Activated CD8-positive, alpha-beta memory T cell treated with anti-CD3 and anti-CD28 coated beads for 4 hours (primary cell): ENCODE data around the gene HMGXB3.
A peak's percentile ranks its signal among the peaks of the same experiment; 100 is the strongest.

Experiments used
- DNase-seq, 2 donors: peaks; one replicate each; pipeline ENCODE4 v3.0.0-alpha.2; 2020; ENCODE audit warnings: low read depth in 2 of 2

HMGXB3 gene

GRCh38 chr5:150000256-150000989 is at the start of gene HMGXB3, which contains the start of gene TIGD6:
Gene HMGXB3, plus strand, starts transcription at chr5:150000739. Its CDS starts 4,114 bp downstream, at chr5:150004853.
Gene TIGD6, minus strand, starts transcription at chr5:150000654. Its CDS starts 4,306 bp downstream, at chr5:149996348.
- DNase-seq = peak; percentile 69 to 79

GRCh38 chr5:149951138-149951749 is 49.3 kb upstream of the HMGXB3 start:
- DNase-seq = no peak

GRCh38 chr5:149953436-149954121 is 47.0 kb upstream of the HMGXB3 start:
- no peak for DNase-seq

DNA sequence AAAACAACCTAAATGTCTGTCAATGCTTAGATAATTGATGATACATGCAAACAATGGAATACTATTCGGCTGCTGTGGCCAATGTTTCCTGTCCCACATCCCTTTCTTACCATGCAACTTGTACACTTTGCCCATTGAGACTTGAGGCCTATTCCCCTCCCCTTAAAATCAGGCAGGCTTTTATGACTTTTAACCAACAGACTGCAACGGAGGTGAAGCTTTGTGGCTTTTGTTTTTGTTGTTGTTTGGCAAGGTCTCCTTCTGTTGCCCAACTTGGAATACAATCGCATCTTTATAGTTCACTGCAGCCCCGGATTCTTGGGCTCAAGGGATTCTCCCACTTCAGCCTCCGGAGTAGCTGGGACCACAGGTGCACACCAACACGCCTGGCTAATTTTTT is 45.7 kb upstream of the HMGXB3 start:
- DNase-seq = no peak

DNA sequence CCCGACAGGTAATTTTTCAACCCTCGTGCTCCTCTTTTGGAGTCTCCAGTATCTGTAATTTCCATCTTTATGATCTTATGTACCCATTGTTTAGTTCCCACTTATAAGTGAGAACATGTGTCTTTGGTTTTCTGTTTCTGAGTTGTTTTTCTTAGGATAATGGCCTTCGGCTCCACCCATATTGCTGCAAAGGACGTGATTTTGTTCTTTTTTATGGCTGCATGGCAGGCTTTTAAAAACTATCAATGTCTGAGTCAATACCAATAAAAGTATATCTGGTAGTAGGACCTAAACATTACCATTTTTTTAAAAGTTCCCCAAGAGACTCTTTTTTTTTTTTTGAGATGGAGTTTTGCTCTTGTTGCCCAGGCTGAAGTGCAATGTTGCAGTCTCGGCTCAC is 43.9 kb upstream of the HMGXB3 start:
- DNase-seq = no peak

GRCh38 chr5:149957855-149958254 is 42.7 kb upstream of the HMGXB3 start:
- DNase-seq = no peak

GRCh38 chr5:149959406-149960236 is 40.9 kb upstream of the HMGXB3 start:
- DNase-seq = peak; percentile 5 to 35

DNA sequence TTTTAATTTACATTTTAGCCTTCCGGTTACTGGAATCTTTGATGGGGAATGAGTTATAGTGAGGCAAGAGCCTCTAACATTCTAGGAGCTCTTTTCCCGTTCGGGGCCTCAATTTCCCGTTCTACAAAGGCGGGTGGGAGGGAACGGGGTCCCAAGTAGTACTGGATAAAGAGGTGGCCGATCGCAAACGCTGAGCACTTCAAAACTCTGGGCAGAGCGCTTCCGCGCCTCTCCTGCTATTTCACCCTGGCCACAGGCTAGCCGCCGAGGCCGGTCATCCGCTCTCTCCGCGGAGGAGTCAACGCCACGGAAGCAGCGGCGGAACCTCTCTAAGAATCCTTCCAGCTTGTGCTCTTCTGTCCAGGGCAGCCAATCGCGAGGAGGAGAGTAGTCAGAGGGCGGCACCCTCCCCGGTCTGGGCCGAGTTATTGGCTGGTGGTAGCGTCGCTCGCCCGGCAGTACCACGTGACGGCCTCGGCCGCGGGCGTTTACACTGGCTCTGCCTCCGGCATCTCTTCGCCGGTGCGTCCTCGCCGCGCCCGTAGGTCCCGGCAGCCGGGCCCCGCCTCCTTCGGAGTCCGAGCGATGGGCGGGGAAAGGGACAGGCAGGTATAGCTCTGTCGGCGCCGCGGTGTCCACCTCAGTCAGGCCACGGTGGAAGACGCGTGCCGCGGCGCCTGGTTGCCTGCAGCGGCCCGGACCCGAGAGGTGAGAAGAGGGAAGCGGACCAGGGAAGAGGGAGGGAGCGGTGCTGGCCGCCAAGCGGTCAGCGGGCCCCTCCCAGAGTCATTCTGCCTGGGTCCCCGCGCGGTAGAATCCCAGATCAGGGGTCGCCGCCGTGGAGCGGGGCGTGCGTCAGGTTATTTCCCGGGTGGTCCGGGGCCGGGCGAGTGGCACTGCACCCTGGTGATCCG is 40.0 kb upstream of the HMGXB3 start, which contains the start of gene SLC26A2:
Gene SLC26A2 (plus strand): TSS at position 487 of the 914 bp plus-strand sequence. CDS start 16,895 bp downstream, outside the sequence.
- peak; percentile 86 to 90 for DNase-seq

- DNase-seq = no peak
Observed at GRCh38 chr5:149961186-149961685, 39.3 kb upstream of the HMGXB3 start.

- no peak for DNase-seq
Observed at GRCh38 chr5:149961957-149962409, 38.6 kb upstream of the HMGXB3 start.

DNA sequence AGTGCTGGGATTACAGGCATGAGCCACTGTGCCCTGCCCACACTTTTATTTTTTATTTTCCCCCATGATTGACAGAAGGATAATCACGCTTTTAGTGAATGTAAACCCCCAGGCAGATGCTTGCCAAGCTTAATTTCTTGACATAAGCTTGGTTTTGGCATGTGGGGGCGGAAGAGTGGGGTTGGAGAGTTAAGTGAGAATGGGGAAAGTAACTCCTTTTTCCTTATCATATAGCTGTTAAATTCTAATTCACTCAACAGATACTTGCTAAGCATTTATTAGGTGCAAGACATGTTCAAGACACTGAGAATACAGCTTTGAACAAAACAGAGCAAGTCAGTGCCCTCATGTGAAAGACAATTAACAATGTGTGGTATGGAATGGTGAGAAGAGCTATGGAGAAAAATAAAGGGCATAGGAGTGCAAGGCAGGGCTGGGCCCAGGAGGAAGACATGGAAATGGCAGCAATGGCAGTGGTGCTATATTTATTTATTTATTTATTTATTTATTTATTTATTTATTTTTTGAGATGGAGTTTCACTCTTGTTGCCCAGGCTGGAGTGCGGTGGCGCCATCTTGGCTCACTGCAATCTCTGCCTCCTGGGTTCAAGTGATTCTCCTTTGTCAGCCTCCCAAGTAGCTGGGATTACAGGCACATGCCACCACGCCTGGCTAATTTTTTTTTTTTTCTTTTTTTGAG is 37.8 kb upstream of the HMGXB3 start:
- no peak for DNase-seq

GRCh38 chr5:149963729-149964128 is 36.8 kb upstream of the HMGXB3 start:
- DNase-seq = no peak

DNA sequence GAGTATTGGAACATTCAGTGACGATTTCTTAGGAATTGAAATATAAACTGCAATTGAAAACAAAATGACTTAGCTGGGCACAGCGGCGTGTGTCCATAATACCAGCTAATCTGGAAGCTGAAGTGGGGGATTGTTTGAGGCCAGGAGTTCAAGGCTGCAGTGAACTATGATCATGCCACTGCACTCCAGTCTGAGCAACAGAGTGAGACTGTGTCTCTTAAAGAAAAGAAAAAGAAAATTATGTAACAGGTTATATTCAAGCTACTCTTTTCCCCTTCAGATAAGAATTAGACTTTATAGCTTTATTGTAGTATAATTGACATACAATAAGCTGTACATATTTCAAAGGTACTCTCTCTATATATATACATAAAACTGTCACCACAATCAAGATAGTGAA is 33.6 kb upstream of the HMGXB3 start:
- DNase-seq = no peak

- DNase-seq = no peak
Observed at GRCh38 chr5:149969181-149969930, 31.2 kb upstream of the HMGXB3 start.

DNA sequence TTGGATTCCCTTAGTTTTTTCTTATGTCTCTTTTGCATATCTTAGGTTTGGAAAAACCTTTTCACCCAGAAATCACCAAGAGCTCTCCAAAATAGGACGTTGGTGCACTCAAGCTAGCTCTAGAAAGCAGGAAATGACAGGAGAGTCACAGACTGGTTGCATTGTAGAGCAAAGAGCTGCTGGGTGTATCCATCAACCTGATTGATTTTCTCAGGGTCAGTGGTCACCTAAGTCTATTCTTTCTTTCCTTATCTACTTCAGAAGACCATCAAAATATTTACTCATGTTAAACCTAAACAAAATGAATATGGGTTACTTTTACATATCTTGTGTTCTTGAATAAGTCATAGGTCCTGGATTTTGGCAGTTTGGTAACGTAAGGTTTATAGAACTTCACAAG is 25.1 kb upstream of the HMGXB3 start:
- DNase-seq = no peak

DNA sequence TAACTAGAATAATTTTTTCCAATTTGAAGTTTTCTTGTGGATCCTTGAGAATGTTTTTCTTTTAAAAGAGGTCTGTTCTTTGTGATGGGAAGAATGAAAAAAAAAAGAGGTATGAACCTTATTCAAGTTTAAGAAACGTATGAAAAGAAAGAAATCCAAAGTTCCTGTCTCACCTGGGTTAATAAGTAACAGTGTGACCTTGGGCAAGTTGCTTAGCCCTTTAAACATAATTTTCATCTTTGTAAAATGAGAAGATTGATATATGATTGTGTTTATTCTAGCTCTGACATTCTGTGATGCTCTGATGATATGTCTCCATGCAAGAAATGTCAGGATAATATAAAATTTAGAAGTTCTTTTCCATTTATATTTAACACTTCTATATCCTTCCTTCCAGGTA is 20.6 kb upstream of the HMGXB3 start:
- no peak for DNase-seq

DNA sequence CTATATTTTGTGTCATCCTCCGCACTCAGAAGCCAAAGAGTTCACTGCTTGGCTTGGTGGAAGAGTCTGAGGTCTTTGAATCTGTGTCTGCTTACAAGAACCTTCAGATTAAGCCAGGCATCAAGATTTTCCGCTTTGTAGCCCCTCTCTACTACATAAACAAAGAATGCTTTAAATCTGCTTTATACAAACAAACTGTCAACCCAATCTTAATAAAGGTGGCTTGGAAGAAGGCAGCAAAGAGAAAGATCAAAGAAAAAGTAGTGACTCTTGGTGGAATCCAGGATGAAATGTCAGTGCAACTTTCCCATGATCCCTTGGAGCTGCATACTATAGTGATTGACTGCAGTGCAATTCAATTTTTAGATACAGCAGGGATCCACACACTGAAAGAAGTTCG is 19.3 kb upstream of the HMGXB3 start:
- no peak for DNase-seq

GRCh38 chr5:149982505-149982904 is 18.0 kb upstream of the HMGXB3 start:
- no peak for DNase-seq

DNA sequence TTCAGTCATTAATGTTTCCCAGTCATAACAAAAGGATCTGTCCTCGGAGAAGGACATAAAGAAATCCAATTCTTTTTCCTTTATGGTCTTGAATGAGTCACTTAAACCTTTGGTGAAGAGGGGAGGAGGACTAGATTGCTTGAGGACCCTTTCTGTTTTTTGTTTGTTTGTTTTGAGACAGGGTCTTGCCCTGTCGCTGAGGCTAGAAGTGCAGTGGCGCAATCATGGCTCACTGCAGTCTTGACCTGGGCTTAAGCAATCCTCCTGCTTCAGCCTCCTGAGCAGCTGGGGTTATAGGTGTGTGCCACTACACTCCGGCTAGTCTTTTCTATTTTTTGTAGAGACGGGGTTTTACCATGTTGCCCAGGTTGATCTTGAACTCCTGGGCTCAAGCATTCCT is 12.4 kb upstream of the HMGXB3 start:
- DNase-seq = no peak
